ENCODE measurements around the gene PCDHA1. TPM values are rescaled to one million over a fixed set of nuclear protein-coding genes. Genes with fewer than 3 reads are reported as not detected.
"Not testable (repeated sequence)": the region's sequence is repeated elsewhere in the genome, so short reads cannot be mapped to it uniquely, and the experiment has no call there.

PCDHA1 gene
- total and polyA plus RNA-seq, 12 donors, result 0.05 to 0.20 (median 0.08) TPM; not detected in 5

DNA sequence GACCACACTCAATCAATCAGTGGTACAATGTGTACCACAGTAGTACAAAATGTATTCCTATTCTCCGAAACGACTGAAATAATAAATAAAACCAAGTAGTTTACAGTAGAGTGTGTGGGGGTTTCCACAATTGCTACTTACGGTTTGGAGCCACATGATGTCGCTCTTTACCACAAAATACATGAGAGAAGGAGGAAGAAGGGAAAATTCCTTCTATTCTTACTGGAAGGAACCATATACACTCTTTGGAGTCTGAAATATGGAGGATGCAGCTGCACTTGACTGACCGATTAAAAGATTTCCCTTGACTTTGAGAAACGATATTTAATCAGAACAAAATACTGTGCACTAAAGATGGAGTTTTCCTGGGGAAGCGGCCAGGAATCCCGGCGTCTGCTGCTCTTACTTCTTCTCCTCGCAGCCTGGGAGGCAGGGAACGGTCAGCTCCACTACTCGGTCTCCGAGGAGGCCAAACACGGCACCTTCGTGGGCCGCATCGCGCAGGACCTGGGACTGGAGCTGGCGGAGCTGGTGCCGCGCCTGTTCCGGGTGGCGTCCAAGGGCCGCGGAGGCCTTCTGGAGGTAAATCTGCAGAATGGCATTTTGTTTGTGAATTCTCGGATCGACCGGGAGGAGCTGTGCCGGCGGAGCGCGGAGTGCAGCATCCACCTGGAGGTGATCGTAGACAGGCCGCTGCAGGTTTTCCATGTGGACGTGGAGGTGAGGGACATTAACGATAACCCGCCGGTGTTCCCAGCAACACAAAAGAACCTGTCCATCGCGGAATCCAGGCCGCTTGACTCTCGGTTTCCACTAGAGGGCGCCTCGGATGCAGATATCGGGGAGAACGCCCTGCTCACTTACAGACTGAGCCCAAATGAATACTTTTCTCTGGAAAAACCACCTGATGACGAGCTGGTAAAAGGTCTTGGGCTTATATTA, 21.2 kb downstream of the PCDHA1 start, which contains the start of gene PCDHA4:
Gene PCDHA4 (plus strand): TSS at position 235 of the 942 bp plus-strand sequence.
- no peaks in the 10 kb centered on the region for H3K27me3 ChIP-seq
- H3K9me3 ChIP-seq (replicated peaks in 1 of 3), result no peaks in the 10 kb centered on the region
- H3K4me1 ChIP-seq (replicated peaks in 1 of 2), result no peaks in the 10 kb centered on the region
- intact Hi-C loops (cut with DNase I), result no loop called here
- no peak within 1 kb of the TSS for H3K27ac ChIP-seq
- TF ChIP-seq POLR2A (IDR thresholded peaks at IDR 0.05), result no peak
- TF ChIP-seq, protein P1, sequence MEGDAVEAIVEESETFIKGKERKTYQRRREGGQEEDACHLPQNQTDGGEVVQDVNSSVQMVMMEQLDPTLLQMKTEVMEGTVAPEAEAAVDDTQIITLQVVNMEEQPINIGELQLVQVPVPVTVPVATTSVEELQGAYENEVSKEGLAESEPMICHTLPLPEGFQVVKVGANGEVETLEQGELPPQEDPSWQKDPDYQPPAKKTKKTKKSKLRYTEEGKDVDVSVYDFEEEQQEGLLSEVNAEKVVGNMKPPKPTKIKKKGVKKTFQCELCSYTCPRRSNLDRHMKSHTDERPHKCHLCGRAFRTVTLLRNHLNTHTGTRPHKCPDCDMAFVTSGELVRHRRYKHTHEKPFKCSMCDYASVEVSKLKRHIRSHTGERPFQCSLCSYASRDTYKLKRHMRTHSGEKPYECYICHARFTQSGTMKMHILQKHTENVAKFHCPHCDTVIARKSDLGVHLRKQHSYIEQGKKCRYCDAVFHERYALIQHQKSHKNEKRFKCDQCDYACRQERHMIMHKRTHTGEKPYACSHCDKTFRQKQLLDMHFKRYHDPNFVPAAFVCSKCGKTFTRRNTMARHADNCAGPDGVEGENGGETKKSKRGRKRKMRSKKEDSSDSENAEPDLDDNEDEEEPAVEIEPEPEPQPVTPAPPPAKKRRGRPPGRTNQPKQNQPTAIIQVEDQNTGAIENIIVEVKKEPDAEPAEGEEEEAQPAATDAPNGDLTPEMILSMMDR (IDR thresholded peaks at IDR 0.05), result peak in 2 of 6 experiments; percentile 3 to 15
- WGBS, 4 donors, result 14 to 30% (median 16%) methylated on average over 27 to 39 of the region's 47 CpGs
- no peak within 1 kb of the TSS for H3K4me3 ChIP-seq
- no peak for DNase-seq
- no peaks in the 10 kb centered on the region for H3K36me3 ChIP-seq (replicated peaks in 1 of 2)

DNA sequence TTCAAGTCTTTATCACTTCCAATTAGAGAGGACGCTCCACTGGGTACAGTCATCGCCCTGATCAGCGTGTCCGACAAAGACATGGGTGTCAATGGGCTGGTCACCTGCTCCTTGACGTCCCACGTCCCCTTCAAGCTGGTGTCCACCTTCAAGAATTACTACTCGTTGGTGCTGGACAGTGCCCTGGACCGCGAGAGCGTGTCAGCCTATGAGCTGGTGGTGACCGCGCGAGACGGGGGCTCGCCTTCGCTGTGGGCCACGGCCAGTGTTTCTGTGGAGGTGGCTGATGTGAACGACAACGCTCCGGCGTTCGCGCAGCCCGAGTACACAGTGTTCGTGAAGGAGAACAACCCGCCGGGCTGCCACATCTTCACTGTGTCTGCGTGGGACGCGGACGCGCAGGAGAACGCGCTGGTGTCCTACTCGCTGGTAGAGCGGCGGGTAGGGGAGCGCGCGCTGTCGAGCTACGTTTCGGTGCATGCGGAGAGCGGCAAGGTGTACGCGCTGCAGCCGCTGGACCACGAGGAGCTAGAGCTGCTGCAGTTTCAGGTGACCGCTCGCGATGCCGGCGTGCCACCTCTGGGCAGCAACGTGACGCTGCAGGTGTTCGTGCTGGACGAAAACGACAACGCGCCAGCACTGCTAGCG, 22.4 kb downstream of the PCDHA1 start:
- H3K9me3 ChIP-seq (replicated peaks in 1 of 3); DNase-seq; H3K36me3 ChIP-seq (replicated peaks in 1 of 2); H3K27ac ChIP-seq; H3K27me3 ChIP-seq; H3K4me1 ChIP-seq (replicated peaks in 1 of 2); H3K4me3 ChIP-seq; intact Hi-C loops (cut with DNase I): not testable (repeated sequence)
- 52 to 69% (median 55%) methylated on average over 41 to 62 of the region's 62 CpGs for whole genome bisulfite sequencing, 4 donors

- DNase-seq, result no peak
- TF ChIP-seq, protein P1 (IDR thresholded peaks at IDR 0.05), result no peak
- no peak for TF ChIP-seq POLR2A (IDR thresholded peaks at IDR 0.05)
- no peaks in the 10 kb centered on the region for H3K36me3 ChIP-seq (replicated peaks in 1 of 2)
- no peaks in the 10 kb centered on the region for H3K9me3 ChIP-seq (replicated peaks in 1 of 3)
- intact Hi-C loops (cut with DNase I), result no loop called here
- no peaks in the 10 kb centered on the region for H3K27me3 ChIP-seq
- no peaks in the 10 kb centered on the region for H3K4me1 ChIP-seq (replicated peaks in 1 of 2)
- no peak overlapping the region for H3K4me3 ChIP-seq
- no peak overlapping the region for H3K27ac ChIP-seq
- WGBS, 4 donors, result 57 to 85% (median 66%) methylated on average over 7 to 43 of the region's 43 CpGs
These were observed 22.9 kb downstream of the PCDHA1 start for GRCh38 chr5:140808889-140809291.

- Histone ChIP-seq H3K27ac (no peak within 1 kb of the TSS), H3K9me3 (replicated peaks in 1 of 3) (peaks cover 0 to 14% (median 0%) of the 10 kb centered on the region in 3 donors), H3K27me3 (peaks cover 9% of the 10 kb centered on the region), H3K36me3 (replicated peaks in 1 of 2) (no peaks in the 10 kb centered on the region), H3K4me1 (replicated peaks in 1 of 2) (no peaks in the 10 kb centered on the region), H3K4me3 (no peak within 1 kb of the TSS)
- peak in 1 of 7 donors; percentile 19 for DNase-seq
- WGBS, 4 donors, result 20 to 30% (median 26%) methylated on average over 20 to 39 of the region's 39 CpGs
- intact Hi-C loops (cut with DNase I), result no loop called here
- no peak for TF ChIP-seq POLR2A (IDR thresholded peaks at IDR 0.05)
- TF ChIP-seq, protein P1 (IDR thresholded peaks at IDR 0.05), result peak in 2 of 6 experiments; percentile 12 to 26
These were observed 35.7 kb downstream of the PCDHA1 start, which contains the start of gene PCDHA5 for GRCh38 chr5:140821375-140822280. Gene PCDHA5, plus strand, starts transcription at chr5:140821613.

Measured in adrenal gland (tissue), 12 donors.